ENCODE measurements around the gene ARF1. TPM values are rescaled to one million over a fixed set of nuclear protein-coding genes. Genes with fewer than 3 reads are reported as not detected.

The ARF1 gene
- total RNA-seq (2022; extraction: Qiagen RNA extraction; ENCODE audit: low read depth), result 333 to 469 TPM (median 450 TPM) in 5 replicates

GRCh38 chr1:228082214-228082917 lies at the start of gene ARF1:
TSS of gene ARF1 (plus strand) at chr1:228082708. CDS start at chr1:228097115, 14,407 bp downstream.

GRCh38 chr1:228102791-228103620 lies 20.5 kb downstream of the ARF1 start, which contains the start of gene C1orf35:
TSS of gene C1orf35 (minus strand) at chr1:228103325. CDS start at chr1:228103227, 98 bp downstream.

GRCh38 chr1:228109073-228109961 lies 26.8 kb downstream of the ARF1 start, which contains the start of gene MRPL55:
TSS of gene MRPL55 (minus strand) at chr1:228109299. CDS start at chr1:228108260, 1,039 bp downstream.

GRCh38 chr1:228139931-228140723 lies 57.6 kb downstream of the ARF1 start, which contains the start of gene GUK1:
TSS of gene GUK1 (plus strand) at chr1:228140279. CDS start at chr1:228140303, 24 bp downstream.

Other genes with a start within 250 kb of the ARF1 start
- gene WNT9A, start 134.8 kb upstream of the ARF1 start, total RNA-seq (2022; extraction: Qiagen RNA extraction; ENCODE audit: low read depth), result 4.8 to 10.4 TPM (median 8.0 TPM) in 5 replicates
- 0.08 TPM in 1 of 5 replicates, not detected in the others for gene WNT3A, start 75.7 kb upstream of the ARF1 start, total RNA-seq (2022; extraction: Qiagen RNA extraction; ENCODE audit: low read depth)
- 23.9 to 44.1 TPM (median 41.6 TPM) in 5 replicates for gene C1orf35, start 20.6 kb downstream of the ARF1 start, total RNA-seq (2022; extraction: Qiagen RNA extraction; ENCODE audit: low read depth)
- gene MRPL55, start 26.6 kb downstream of the ARF1 start, total RNA-seq (2022; extraction: Qiagen RNA extraction; ENCODE audit: low read depth), result 62.4 to 91.9 TPM (median 80.1 TPM) in 5 replicates
- gene GUK1, start 57.6 kb downstream of the ARF1 start, total RNA-seq (2022; extraction: Qiagen RNA extraction; ENCODE audit: low read depth), result 102 to 165 TPM (median 156 TPM) in 5 replicates
- 0.24 to 0.66 TPM (median 0.58 TPM) in 5 replicates for gene GJC2, start 67.2 kb downstream of the ARF1 start, total RNA-seq (2022; extraction: Qiagen RNA extraction; ENCODE audit: low read depth)
- 1.5 to 5.1 TPM (median 4.9 TPM) in 5 replicates for gene IBA57, start 83.1 kb downstream of the ARF1 start, total RNA-seq (2022; extraction: Qiagen RNA extraction; ENCODE audit: low read depth)
- 2.3 to 7.6 TPM (median 5.9 TPM) in 5 replicates for gene OBSCN, start 125.3 kb downstream of the ARF1 start, total RNA-seq (2022; extraction: Qiagen RNA extraction; ENCODE audit: low read depth)